HepG2 (cell line): Measurements from ENCODE around the gene MAP1LC3B. TPM values are rescaled to one million over a fixed set of nuclear protein-coding genes. Genes with fewer than 3 reads are reported as not detected.
A peak's percentile ranks its signal among the peaks of the same experiment; 100 is the strongest.

ENCODE experiments used
- ATAD3A ChIP-seq: sonication (generic); formaldehyde crosslinking; IDR thresholded peaks from 2 replicates; pipeline ENCODE4 v1.4.0; 2020; ENCODE audit warnings: missing genetic modification reagents
- HOXD1 ChIP-seq: sonication (generic); formaldehyde crosslinking; IDR thresholded peaks from 2 replicates; pipeline ENCODE4 v1.5.0; 2020; ENCODE audit warnings: missing genetic modification reagents
- MIER3 ChIP-seq: IDR thresholded peaks from 2 replicates; pipeline ENCODE4 v1.6.1; 2016; ENCODE audit warnings: missing compliant biosample characterization, borderline replicate concordance
- PHF21A ChIP-seq: sonication (generic); formaldehyde crosslinking; IDR thresholded peaks from 2 replicates; pipeline ENCODE4 v1.5.0; 2020; ENCODE audit warnings: mild to moderate bottlenecking, missing genetic modification reagents
- SSRP1 ChIP-seq: IDR thresholded peaks from 2 replicates; pipeline ENCODE4 v1.6.1; 2016; ENCODE audit warnings: control low read depth
- ZFP1 ChIP-seq: IDR thresholded peaks from 2 replicates; pipeline ENCODE4 v1.6.1; 2016
- ZFP36L1 ChIP-seq: sonication (generic); formaldehyde crosslinking; IDR thresholded peaks from 2 replicates; pipeline ENCODE4 v1.8.0; 2022; ENCODE audit warnings: mild to moderate bottlenecking, missing genetic modification reagents, moderate library complexity
- ZFP41 ChIP-seq: sonication (generic); formaldehyde crosslinking; IDR thresholded peaks from 2 replicates; pipeline ENCODE4 v1.4.0; 2020; ENCODE audit warnings: mild to moderate bottlenecking, missing genetic modification reagents, borderline replicate concordance
- ZNF281 ChIP-seq: sonication (generic); formaldehyde crosslinking; IDR thresholded peaks from 2 replicates; pipeline ENCODE4 v1.4.0; 2020; ENCODE audit warnings: missing genetic modification reagents, borderline replicate concordance
- ZNF329 ChIP-seq: sonication (generic); formaldehyde crosslinking; IDR thresholded peaks from 2 replicates; pipeline ENCODE4 v1.9.0; 2021; ENCODE audit warnings: low read depth, mild to moderate bottlenecking, missing genetic modification reagents
- ZNF710 ChIP-seq: sonication (generic); formaldehyde crosslinking; IDR thresholded peaks from 2 replicates; pipeline ENCODE4 v1.5.0; 2020; ENCODE audit warnings: mild to moderate bottlenecking, missing genetic modification reagents, borderline replicate concordance
- polyA plus RNA-seq, 8 experiments: library from polyadenylated mRNA; depleted of rRNA in 3 of 8; stranded (reverse) in 7 of 8; unstranded in 1 of 8; fragments of >200 nt; fragmentation: Illumina TruSeq in 4 of 8; extraction: Trizol in 4 of 8; gene quantifications; 2 replicates each; pipeline versions ENCODE4 v1.2.1 to v1.2.3, GENCODE V29; 2011 to 2016; ENCODE audit warnings: low read depth in 4 of 8, missing spikeins in 1 of 8, mixed read lengths in 1 of 8; ENCODE audit not compliant: insufficient read depth in 1 of 8
- total RNA-seq, 5 experiments: library from RNA; depleted of rRNA; stranded (reverse); fragments of >200 nt; fragmentation: Illumina TruSeq; extraction: Trizol; gene quantifications; 2 replicates each; pipeline ENCODE4 v1.2.3, GENCODE V29; 2016; ENCODE audit warnings: low read depth in 1 of 5
- TF ChIP-seq, protein P1 (sequence below): sonication (generic); formaldehyde crosslinking; IDR thresholded peaks from 2 replicates; pipeline ENCODE4 v1.4.0; 2020; ENCODE audit warnings: missing genetic modification reagents
- TF ChIP-seq, protein P2 (sequence below): sonication (generic); formaldehyde crosslinking; IDR thresholded peaks from 2 replicates; pipeline ENCODE4 v1.8.0; 2022; ENCODE audit warnings: mild to moderate bottlenecking, missing genetic modification reagents
- TF ChIP-seq, protein P3 (sequence below): sonication (generic); formaldehyde crosslinking; IDR thresholded peaks from 2 replicates; pipeline ENCODE4 v1.9.0; 2022; ENCODE audit warnings: low read depth, missing genetic modification reagents
- TF ChIP-seq, protein P4 (sequence below): sonication (generic); formaldehyde crosslinking; IDR thresholded peaks from 2 replicates; pipeline ENCODE4 v1.4.0; 2020; ENCODE audit warnings: mild to moderate bottlenecking, missing genetic modification reagents
- TF ChIP-seq, protein P5 (sequence below): sonication (generic); formaldehyde crosslinking; IDR thresholded peaks from 2 replicates; pipeline ENCODE4 v1.4.0; 2020; ENCODE audit warnings: missing genetic modification reagents, borderline replicate concordance

Gene MAP1LC3B
- total and polyA plus RNA-seq, 2 of the 13 experiments (the other 11 are each of a cell fraction or from before 2014, with no cell fraction given) = 15.7 to 37.4 TPM

GRCh38 chr16:87387942-87388817 is 4.0 kb upstream of the MAP1LC3B start (continued):
- TF ChIP-seq, protein P1, sequence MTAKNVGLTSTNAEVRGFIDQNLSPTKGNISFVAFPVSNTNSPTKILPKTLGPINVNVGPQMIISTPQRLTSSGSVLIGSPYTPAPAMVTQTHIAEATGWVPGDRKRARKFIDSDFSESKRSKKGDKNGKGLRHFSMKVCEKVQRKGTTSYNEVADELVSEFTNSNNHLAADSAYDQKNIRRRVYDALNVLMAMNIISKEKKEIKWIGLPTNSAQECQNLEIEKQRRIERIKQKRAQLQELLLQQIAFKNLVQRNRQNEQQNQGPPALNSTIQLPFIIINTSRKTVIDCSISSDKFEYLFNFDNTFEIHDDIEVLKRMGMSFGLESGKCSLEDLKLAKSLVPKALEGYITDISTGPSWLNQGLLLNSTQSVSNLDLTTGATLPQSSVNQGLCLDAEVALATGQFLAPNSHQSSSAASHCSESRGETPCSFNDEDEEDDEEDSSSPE (CRISPR knock-in tag) = no peak
- no peak for TF ChIP-seq ZNF329 (CRISPR knock-in tag)
- TF ChIP-seq, protein P2, sequence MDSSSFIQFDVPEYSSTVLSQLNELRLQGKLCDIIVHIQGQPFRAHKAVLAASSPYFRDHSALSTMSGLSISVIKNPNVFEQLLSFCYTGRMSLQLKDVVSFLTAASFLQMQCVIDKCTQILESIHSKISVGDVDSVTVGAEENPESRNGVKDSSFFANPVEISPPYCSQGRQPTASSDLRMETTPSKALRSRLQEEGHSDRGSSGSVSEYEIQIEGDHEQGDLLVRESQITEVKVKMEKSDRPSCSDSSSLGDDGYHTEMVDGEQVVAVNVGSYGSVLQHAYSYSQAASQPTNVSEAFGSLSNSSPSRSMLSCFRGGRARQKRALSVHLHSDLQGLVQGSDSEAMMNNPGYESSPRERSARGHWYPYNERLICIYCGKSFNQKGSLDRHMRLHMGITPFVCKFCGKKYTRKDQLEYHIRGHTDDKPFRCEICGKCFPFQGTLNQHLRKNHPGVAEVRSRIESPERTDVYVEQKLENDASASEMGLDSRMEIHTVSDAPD (CRISPR knock-in tag) = no peak
- TF ChIP-seq ATAD3A (CRISPR knock-in tag) = no peak
- peak; percentile 98 for TF ChIP-seq HOXD1 (CRISPR knock-in tag)
- TF ChIP-seq ZFP36L1 (CRISPR knock-in tag) = no peak
- TF ChIP-seq, protein P3, sequence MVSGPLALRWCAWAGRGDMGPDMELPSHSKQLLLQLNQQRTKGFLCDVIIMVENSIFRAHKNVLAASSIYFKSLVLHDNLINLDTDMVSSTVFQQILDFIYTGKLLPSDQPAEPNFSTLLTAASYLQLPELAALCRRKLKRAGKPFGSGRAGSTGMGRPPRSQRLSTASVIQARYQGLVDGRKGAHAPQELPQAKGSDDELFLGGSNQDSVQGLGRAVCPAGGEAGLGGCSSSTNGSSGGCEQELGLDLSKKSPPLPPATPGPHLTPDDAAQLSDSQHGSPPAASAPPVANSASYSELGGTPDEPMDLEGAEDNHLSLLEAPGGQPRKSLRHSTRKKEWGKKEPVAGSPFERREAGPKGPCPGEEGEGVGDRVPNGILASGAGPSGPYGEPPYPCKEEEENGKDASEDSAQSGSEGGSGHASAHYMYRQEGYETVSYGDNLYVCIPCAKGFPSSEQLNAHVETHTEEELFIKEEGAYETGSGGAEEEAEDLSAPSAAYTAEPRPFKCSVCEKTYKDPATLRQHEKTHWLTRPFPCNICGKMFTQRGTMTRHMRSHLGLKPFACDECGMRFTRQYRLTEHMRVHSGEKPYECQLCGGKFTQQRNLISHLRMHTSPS = no peak
- TF ChIP-seq SSRP1 = 0 out of 2 replicates have a peak, but pooled peaks have one; percentile 52
- TF ChIP-seq ZFP1 (CRISPR knock-in tag) = peak; percentile 83; the same call in 1 of the 2 replicates
- peak; percentile 62; the same call in 1 of the 2 replicates for TF ChIP-seq ZNF281 (CRISPR knock-in tag)
- peak; percentile 98 for TF ChIP-seq PHF21A (CRISPR knock-in tag)
- TF ChIP-seq, protein P4, sequence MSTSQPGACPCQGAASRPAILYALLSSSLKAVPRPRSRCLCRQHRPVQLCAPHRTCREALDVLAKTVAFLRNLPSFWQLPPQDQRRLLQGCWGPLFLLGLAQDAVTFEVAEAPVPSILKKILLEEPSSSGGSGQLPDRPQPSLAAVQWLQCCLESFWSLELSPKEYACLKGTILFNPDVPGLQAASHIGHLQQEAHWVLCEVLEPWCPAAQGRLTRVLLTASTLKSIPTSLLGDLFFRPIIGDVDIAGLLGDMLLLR (CRISPR knock-in tag) = no peak
- TF ChIP-seq, protein P5, sequence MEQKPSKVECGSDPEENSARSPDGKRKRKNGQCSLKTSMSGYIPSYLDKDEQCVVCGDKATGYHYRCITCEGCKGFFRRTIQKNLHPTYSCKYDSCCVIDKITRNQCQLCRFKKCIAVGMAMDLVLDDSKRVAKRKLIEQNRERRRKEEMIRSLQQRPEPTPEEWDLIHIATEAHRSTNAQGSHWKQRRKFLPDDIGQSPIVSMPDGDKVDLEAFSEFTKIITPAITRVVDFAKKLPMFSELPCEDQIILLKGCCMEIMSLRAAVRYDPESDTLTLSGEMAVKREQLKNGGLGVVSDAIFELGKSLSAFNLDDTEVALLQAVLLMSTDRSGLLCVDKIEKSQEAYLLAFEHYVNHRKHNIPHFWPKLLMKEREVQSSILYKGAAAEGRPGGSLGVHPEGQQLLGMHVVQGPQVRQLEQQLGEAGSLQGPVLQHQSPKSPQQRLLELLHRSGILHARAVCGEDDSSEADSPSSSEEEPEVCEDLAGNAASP (CRISPR knock-in tag) = peak; percentile 89; the same call in 1 of the 2 replicates
- TF ChIP-seq MIER3 (CRISPR knock-in tag) = no peak; the same call in 1 of the 2 replicates
- TF ChIP-seq ZNF710 (CRISPR knock-in tag) = no peak
- no peak for TF ChIP-seq ZFP41
